GM19193 (cell line): ENCODE measurements around the gene PYROXD2.

Source experiments
- POLR2A ChIP-seq: IDR thresholded peaks from 4 replicates; pipeline ENCODE4 v1.6.1; 2011; ENCODE audit not compliant: insufficient read depth, insufficient read length; ENCODE audit errors: extremely low read depth

PYROXD2 gene

DNA sequence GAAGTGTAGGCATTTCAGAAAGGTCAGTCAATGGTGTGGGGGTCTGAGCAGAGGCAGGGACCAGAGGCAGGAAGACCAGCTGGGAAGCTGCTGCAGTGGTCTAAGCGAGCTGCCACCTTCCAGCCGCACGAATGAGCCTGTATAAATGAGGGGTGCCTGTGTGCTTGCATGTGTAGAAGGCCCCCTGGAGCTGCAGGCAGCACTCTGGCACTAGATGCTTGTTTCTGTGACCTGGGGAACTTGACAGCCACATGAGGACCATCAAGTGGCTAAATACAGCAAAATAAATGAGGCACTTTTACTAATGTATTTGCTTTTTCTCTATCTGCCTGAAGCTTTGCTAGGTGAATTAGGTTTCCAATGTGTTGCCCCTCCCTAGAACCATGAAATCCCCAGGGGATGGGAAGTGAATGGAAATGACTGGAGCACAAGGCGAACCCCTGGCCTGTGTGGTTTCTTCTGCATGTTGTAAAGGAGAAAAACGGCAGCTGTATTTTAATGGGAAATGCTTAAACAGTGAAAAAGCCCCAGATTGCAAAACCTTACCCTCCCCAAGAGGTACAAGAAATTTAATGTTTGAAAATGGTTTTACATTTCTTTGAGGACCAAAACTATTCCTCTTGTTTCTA lies 57.7 kb downstream of the PYROXD2 start:
- no peak for TF ChIP-seq POLR2A

GRCh38 chr10:98354491-98354890 lies 60.5 kb downstream of the PYROXD2 start:
- no peak for TF ChIP-seq POLR2A

- no peak for TF ChIP-seq POLR2A
Observed at GRCh38 chr10:98353170-98353569, 61.8 kb downstream of the PYROXD2 start.

- TF ChIP-seq POLR2A: no peak
Observed at GRCh38 chr10:98351831-98352402, 63.1 kb downstream of the PYROXD2 start.

- TF ChIP-seq POLR2A: no peak
Observed at GRCh38 chr10:98349508-98349922, 65.5 kb downstream of the PYROXD2 start.

DNA sequence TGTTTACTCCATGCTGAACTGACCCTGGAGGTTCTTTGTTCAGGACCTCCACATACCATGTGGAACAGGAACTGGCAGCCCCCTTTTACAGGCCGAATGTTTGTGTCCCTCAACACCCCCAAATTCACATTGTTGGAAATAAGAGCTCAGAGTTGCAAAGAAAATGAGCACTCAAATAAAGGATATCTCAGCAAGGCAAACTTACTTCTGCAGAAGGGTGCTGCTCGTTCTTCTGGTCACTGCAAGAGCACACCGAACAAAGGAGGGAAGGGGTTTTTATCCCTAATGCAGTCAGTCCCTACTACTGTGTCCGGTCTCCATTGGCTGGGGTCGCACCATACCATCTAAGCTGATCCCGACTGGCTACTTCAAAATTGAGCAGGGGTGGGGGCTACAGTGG lies 68.1 kb downstream of the PYROXD2 start:
- no peak for TF ChIP-seq POLR2A

- no peak for TF ChIP-seq POLR2A
Observed at GRCh38 chr10:98344589-98345038, 70.4 kb downstream of the PYROXD2 start.

DNA sequence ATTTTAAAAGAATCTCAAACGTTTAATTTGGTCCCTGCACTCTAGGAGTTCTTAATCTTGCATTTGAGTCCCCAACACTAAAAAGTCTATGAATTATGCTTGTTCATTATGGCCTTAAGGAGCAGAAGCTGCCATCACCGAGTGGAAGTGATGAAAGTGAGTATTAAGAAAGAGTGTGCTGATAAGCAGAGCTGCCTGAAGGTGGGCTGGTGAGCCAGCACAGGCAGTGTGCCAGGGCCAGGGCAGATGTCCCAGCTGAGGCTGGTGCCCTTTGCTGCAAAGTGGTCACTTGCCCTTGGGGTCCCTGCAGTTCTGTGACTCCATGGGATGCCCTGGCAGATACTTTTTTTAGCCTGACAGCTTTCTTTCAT lies 74.1 kb downstream of the PYROXD2 start:
- no peak for TF ChIP-seq POLR2A

GRCh38 chr10:98340261-98340939 lies 74.6 kb downstream of the PYROXD2 start:
- no peak for TF ChIP-seq POLR2A

DNA sequence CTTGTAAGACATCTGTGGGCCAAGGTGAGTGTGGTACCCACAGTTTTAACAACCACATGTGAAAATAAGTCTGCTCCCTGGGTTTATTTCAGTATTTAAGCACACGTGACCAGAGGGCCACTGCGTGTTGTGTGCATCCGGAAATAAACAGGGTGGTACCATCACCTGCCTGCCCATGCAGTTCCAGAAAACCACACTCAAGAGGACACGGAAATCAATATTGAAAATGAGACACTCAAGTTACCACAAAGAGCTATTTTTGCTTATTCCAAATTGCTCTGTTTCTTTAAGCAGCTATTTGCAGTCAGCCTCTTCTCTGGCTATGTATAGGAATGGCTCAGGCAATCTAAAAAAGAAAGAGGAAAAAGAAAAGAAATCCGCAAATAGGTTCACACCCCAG lies 75.2 kb downstream of the PYROXD2 start:
- TF ChIP-seq POLR2A: no peak

- no peak for TF ChIP-seq POLR2A
Observed at GRCh38 chr10:98338896-98339295, 76.1 kb downstream of the PYROXD2 start.

GRCh38 chr10:98338318-98338717 lies 76.7 kb downstream of the PYROXD2 start:
- TF ChIP-seq POLR2A: no peak

- TF ChIP-seq POLR2A: no peak
Observed at GRCh38 chr10:98337484-98337883, 77.5 kb downstream of the PYROXD2 start.
